GM12892 (cell line): ENCODE measurements around the gene RANBP10.

Experiments used
- POLR2A ChIP-seq: IDR thresholded peaks from 2 replicates; pipeline ENCODE4 v1.6.1; 2011; ENCODE audit warnings: low read depth, low read length, control low read depth
- TAF1 ChIP-seq: IDR thresholded peaks from 2 replicates; pipeline ENCODE4 v1.6.1; 2011; ENCODE audit warnings: low read depth, mild to moderate bottlenecking, control low read depth, low read length, borderline replicate concordance

DNA sequence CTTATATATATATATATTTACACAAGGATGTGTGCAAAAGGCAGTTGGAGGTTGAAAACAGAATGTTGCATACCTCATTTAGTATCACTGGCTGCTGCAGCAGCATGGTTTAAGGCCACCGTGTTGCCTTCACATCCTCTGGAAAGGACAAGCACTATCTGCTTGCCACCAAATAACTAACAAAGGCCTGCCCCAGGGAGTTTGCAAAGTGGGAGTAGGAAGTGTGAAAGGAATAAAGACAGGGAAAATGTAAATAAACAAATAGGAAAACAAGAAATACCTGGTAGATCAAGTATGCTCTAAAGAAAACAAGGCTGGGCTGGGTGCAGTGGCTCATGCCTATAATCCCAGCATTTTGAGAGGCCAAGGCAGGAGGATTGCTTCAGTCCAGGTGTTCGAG lies 53.7 kb downstream of the RANBP10 start:
- TF ChIP-seq TAF1 (no peak), POLR2A (no peak)
